ENCODE data around the gene BCL2L14.

DNA sequence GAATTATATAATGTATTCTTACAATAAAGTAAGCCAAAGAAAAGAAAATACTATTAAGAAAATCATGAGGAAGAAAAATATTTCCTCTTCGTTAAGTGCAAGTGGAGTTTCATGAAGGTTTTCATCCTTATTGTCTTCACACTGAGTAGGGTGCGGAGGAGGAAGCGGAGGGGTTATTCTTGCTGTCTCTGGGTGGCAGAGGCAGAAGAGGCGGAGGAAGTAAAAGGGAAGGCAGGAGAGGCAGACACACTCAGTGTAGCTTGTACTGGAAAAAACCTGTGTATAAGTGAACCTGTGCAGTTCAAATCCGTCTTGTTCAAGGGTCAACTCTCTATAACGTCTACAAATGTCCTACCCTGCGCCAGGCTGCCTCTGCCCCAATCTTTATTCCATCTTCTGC is 22.0 kb upstream of the BCL2L14 start:
- TF ChIP-seq, protein P1, sequence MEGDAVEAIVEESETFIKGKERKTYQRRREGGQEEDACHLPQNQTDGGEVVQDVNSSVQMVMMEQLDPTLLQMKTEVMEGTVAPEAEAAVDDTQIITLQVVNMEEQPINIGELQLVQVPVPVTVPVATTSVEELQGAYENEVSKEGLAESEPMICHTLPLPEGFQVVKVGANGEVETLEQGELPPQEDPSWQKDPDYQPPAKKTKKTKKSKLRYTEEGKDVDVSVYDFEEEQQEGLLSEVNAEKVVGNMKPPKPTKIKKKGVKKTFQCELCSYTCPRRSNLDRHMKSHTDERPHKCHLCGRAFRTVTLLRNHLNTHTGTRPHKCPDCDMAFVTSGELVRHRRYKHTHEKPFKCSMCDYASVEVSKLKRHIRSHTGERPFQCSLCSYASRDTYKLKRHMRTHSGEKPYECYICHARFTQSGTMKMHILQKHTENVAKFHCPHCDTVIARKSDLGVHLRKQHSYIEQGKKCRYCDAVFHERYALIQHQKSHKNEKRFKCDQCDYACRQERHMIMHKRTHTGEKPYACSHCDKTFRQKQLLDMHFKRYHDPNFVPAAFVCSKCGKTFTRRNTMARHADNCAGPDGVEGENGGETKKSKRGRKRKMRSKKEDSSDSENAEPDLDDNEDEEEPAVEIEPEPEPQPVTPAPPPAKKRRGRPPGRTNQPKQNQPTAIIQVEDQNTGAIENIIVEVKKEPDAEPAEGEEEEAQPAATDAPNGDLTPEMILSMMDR (IDR thresholded peaks at IDR 0.05; ENCODE audit: poor library complexity): no peak
- TF ChIP-seq EZH2 (IDR thresholded peaks at IDR 0.05; ENCODE audit: borderline replicate concordance) (no peak), EZH2phosphoT487 (IDR thresholded peaks at IDR 0.05; ENCODE audit: low read depth, severe bottlenecking, unreplicated experiment) (no peak)

Data from hepatocyte (in vitro differentiated cells).